ENCODE measurements around the gene AGPAT4. TPM values are rescaled to one million over a fixed set of nuclear protein-coding genes. Genes with fewer than 3 reads are reported as not detected.

The AGPAT4 gene
- total and polyA plus RNA-seq, 4 donors: 3.7 to 32.8 (median 9.7) TPM

DNA sequence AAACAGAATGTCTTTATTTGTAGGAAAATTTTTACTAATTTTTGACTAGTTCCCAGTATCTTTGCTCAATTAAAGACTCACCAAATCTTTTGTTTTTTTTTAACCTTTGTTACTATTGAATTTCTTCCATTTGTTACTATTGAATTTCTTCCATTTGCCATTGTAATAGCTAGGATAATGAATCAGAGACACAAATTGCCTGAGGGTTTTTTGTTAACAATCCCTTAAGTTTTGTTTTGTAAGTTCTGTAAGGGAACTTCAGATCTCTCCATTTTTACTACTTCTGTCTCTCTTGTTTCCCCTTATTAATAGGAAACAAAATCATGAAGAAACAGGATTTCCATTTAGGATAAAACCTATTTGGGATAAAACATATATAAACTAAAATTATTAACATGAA is 177.9 kb downstream of the AGPAT4 start:
- TF ChIP-seq, protein P1, sequence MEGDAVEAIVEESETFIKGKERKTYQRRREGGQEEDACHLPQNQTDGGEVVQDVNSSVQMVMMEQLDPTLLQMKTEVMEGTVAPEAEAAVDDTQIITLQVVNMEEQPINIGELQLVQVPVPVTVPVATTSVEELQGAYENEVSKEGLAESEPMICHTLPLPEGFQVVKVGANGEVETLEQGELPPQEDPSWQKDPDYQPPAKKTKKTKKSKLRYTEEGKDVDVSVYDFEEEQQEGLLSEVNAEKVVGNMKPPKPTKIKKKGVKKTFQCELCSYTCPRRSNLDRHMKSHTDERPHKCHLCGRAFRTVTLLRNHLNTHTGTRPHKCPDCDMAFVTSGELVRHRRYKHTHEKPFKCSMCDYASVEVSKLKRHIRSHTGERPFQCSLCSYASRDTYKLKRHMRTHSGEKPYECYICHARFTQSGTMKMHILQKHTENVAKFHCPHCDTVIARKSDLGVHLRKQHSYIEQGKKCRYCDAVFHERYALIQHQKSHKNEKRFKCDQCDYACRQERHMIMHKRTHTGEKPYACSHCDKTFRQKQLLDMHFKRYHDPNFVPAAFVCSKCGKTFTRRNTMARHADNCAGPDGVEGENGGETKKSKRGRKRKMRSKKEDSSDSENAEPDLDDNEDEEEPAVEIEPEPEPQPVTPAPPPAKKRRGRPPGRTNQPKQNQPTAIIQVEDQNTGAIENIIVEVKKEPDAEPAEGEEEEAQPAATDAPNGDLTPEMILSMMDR (IDR thresholded peaks at IDR 0.05; ENCODE audit: control extremely low read depth, extremely low read depth): no peak
- no peak overlapping the region for H3K9ac ChIP-seq (ENCODE audit: insufficient read depth in 1 of 2, low read length in 2 of 2)
- peaks cover 6 to 29% (median 21%) of the 10 kb centered on the region in 4 donors for H3K36me3 ChIP-seq (ENCODE audit: control insufficient read depth in 4 of 4, insufficient read depth in 4 of 4, low read length in 4 of 4)
- no peak overlapping the region for H3K27ac ChIP-seq (ENCODE audit: low read depth in 1 of 2, low read length in 1 of 2)
- DNase-seq (no peak), ATAC-seq (ENCODE audit: insufficient read depth, low FRiP score) (no peak)
- no peak overlapping the region for H3K4me3 ChIP-seq
- H3K27me3 ChIP-seq (ENCODE audit: control insufficient read depth in 3 of 3, insufficient read depth in 3 of 3, low read length in 2 of 3): no peaks in the 10 kb centered on the region
- H3K9me3 ChIP-seq (ENCODE audit: control insufficient read depth in 4 of 4, insufficient read depth in 3 of 4, low read length in 3 of 4): no peaks in the 10 kb centered on the region
- H3K4me1 ChIP-seq (ENCODE audit: control insufficient read depth in 5 of 5, insufficient read depth in 5 of 5, low read length in 5 of 5): no peaks in the 10 kb centered on the region

DNA sequence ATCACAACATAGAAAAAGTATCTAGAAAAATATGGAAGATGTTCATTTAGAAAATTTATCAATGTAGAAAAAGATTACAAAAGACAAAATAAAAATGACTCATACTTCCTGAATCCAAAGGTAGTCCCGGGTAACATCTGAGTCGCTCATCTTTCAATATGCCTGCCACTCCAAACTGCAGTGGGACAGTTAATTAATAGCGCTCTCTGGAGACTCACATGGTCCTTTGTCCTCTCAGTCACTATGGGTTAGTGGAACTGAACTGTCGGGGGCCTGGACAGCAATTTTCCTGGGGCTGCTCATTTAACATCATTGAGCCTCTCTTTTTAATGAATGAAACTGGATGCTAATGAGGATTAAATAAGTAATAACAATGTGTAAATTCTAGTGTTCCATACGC is 178.9 kb downstream of the AGPAT4 start:
- H3K9me3 ChIP-seq (ENCODE audit: control insufficient read depth in 4 of 4, insufficient read depth in 3 of 4, low read length in 3 of 4): no peaks in the 10 kb centered on the region
- H3K36me3 ChIP-seq (ENCODE audit: control insufficient read depth in 4 of 4, insufficient read depth in 4 of 4, low read length in 4 of 4): peaks cover 6 to 28% (median 22%) of the 10 kb centered on the region in 4 donors
- 81 to 82% methylated on average over 5 of the region's 5 CpGs for WGBS, 2 donors
- H3K4me1 ChIP-seq (ENCODE audit: control insufficient read depth in 5 of 5, insufficient read depth in 5 of 5, low read length in 5 of 5): no peaks in the 10 kb centered on the region
- H3K27ac ChIP-seq (ENCODE audit: low read depth in 1 of 2, low read length in 1 of 2): no peak overlapping the region
- no peak overlapping the region for H3K9ac ChIP-seq (ENCODE audit: insufficient read depth in 1 of 2, low read length in 2 of 2)
- TF ChIP-seq, protein P1 (IDR thresholded peaks at IDR 0.05; ENCODE audit: control extremely low read depth, extremely low read depth): no peak
- H3K27me3 ChIP-seq (ENCODE audit: control insufficient read depth in 3 of 3, insufficient read depth in 3 of 3, low read length in 2 of 3): no peaks in the 10 kb centered on the region
- no peak overlapping the region for H3K4me3 ChIP-seq
- ATAC-seq (ENCODE audit: insufficient read depth, low FRiP score) (no peak), DNase-seq (no peak)

DNA sequence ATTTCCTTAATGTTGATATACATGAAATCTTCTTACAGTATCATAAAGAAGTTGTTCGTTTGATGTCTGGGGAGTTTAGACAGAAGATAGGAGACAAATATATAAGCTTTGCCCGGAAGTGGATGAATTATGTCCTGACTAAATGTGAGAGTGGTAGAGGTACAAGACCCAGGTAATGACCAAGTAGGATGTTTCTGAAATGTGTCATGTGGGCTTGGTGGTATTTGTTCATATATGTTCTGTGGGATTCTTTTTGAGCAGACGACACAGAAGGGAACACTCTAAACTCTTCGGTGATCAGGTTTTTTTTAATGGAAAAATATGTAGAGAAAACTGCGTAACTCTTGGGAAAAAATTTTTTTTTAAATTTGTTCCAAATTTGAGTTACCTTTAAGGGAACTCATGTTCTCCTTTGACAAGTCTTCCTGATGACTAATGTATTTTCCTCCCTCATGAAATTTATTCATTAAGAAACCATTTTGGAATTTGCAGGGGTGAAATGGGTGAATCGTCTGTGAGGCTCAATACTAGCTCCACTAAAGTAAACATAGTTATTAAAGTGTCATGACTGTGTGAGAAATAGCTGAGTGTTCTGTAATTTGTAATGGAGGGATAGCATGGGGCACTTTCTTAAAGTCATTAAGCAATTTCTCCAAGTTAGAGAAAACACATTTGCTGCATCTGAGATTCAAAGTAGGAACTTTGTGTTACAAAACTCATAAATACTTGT is 181.7 kb downstream of the AGPAT4 start:
- TF ChIP-seq, protein P1 (IDR thresholded peaks at IDR 0.05; ENCODE audit: control extremely low read depth, extremely low read depth): no peak
- Histone ChIP-seq H3K4me1 (ENCODE audit: control insufficient read depth in 5 of 5, insufficient read depth in 5 of 5, low read length in 5 of 5) (no peaks in the 10 kb centered on the region), H3K9ac (ENCODE audit: insufficient read depth in 1 of 2, low read length in 2 of 2) (no peak overlapping the region), H3K9me3 (ENCODE audit: control insufficient read depth in 4 of 4, insufficient read depth in 3 of 4, low read length in 3 of 4) (no peaks in the 10 kb centered on the region), H3K4me3 (no peak overlapping the region), H3K36me3 (ENCODE audit: control insufficient read depth in 4 of 4, insufficient read depth in 4 of 4, low read length in 4 of 4) (peaks cover 13 to 34% (median 28%) of the 10 kb centered on the region in 4 donors), H3K27ac (ENCODE audit: low read depth in 1 of 2, low read length in 1 of 2) (no peak overlapping the region), H3K27me3 (ENCODE audit: control insufficient read depth in 3 of 3, insufficient read depth in 3 of 3, low read length in 2 of 3) (no peaks in the 10 kb centered on the region)
- 85 to 90% methylated on average over 6 of the region's 6 CpGs for WGBS, 2 donors
- ATAC-seq (ENCODE audit: insufficient read depth, low FRiP score): no peak
- DNase-seq: no peak

DNA sequence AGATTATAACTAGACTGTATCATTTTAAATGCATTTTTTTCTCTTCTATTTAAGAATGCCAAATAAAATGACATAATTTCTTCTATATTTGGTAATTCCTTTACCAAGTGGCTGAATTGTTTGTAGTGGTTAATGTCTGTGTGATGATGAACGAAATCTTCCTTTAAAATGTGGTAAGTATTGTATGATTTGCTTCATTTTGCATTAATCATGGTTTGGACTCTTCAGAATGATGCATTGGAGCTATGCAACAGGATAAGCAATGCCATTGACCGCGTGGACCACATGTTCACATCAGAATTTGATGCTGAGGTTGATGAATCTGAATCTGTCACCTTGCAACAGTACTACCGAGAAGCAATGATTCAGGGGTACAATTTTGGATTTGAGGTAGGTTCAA is 182.7 kb downstream of the AGPAT4 start:
- Histone ChIP-seq H3K9me3 (ENCODE audit: control insufficient read depth in 4 of 4, insufficient read depth in 3 of 4, low read length in 3 of 4) (no peaks in the 10 kb centered on the region), H3K36me3 (ENCODE audit: control insufficient read depth in 4 of 4, insufficient read depth in 4 of 4, low read length in 4 of 4) (peaks cover 16 to 36% (median 25%) of the 10 kb centered on the region in 4 donors), H3K27me3 (ENCODE audit: control insufficient read depth in 3 of 3, insufficient read depth in 3 of 3, low read length in 2 of 3) (no peaks in the 10 kb centered on the region), H3K4me3 (no peak overlapping the region), H3K9ac (ENCODE audit: insufficient read depth in 1 of 2, low read length in 2 of 2) (no peak overlapping the region), H3K27ac (ENCODE audit: low read depth in 1 of 2, low read length in 1 of 2) (no peak overlapping the region), H3K4me1 (ENCODE audit: control insufficient read depth in 5 of 5, insufficient read depth in 5 of 5, low read length in 5 of 5) (no peaks in the 10 kb centered on the region)
- TF ChIP-seq, protein P1 (IDR thresholded peaks at IDR 0.05; ENCODE audit: control extremely low read depth, extremely low read depth): no peak
- no peak for ATAC-seq (ENCODE audit: insufficient read depth, low FRiP score)
- no peak for DNase-seq
- 91 to 92% methylated on average over 4 of the region's 4 CpGs for WGBS, 2 donors

All from lung (tissue), 12 donors.